T-cell (primary cell): Measurements from ENCODE around the gene SLK. TPM values are rescaled to one million over a fixed set of nuclear protein-coding genes. Genes with fewer than 3 reads are reported as not detected.

Experiments
- ATAC-seq, 4 experiments: fragments of 200-7000 bp in 3 of 4; fragments of 150-1000 bp in 1 of 4; cut with Tn5 transposase; replicated peaks in 1 of 4; 1 replicate in 3 of 4; 2 replicates in 1 of 4; pipeline ENCODE4 v1.10.0; 2021; ENCODE audit warnings: moderate library complexity in 3 of 4, mild to moderate bottlenecking in 2 of 4, moderate number of reproducible peaks in 1 of 4
- CTCF ChIA-PET, 2 donors: fragments of 300-600 bp; sonication (Branson Sonifier 250); formaldehyde crosslinking; loops; one replicate each; lab custom pipeline; 2022; ENCODE audit warnings: antibody characterized with exemption in 2 of 2; lab: Charles Lee
- POLR2A ChIA-PET, 2 donors: fragments of 300-600 bp; sonication (Branson Sonifier 250); formaldehyde crosslinking; loops; one replicate each; lab custom pipeline; 2022; ENCODE audit warnings: antibody characterized with exemption in 2 of 2; lab: Charles Lee
- DNase-seq, 35 experiments: peaks; one replicate each; pipeline versions ENCODE4 v3.0.0 to v3.0.0-alpha.2; 2013 to 2023
- H3K27ac ChIP-seq: one replicate; pipeline ENCODE4 v1.5.1; 2013; ENCODE audit warnings: low read length
- H3K27me3 ChIP-seq, 2 experiments: replicated peaks in 1 of 2; 1 replicate in 1 of 2; 2 replicates in 1 of 2; pipeline versions ENCODE4 v1.6.1 to v1.7.0; 2013; ENCODE audit warnings: low read length in 1 of 2, mixed read lengths in 1 of 2; ENCODE audit not compliant: control insufficient read depth in 2 of 2, insufficient read depth in 2 of 2; ENCODE audit errors: extremely low read depth in 1 of 2
- H3K36me3 ChIP-seq, 2 donors: 1 replicate in 1 of 2; 2 replicates in 1 of 2; pipeline versions ENCODE4 v1.6.1 to v1.7.0; 2013; ENCODE audit warnings: low read length in 1 of 2; ENCODE audit not compliant: control insufficient read depth in 2 of 2, insufficient read depth in 1 of 2; ENCODE audit errors: extremely low read depth in 1 of 2
- H3K4me1 ChIP-seq, 2 experiments: 1 replicate in 1 of 2; 2 replicates in 1 of 2; pipeline versions ENCODE4 v1.6.1 to v1.7.0; 2013; ENCODE audit warnings: low read length in 2 of 2, mixed read lengths in 1 of 2; ENCODE audit not compliant: insufficient read depth in 2 of 2, control insufficient read depth in 1 of 2; ENCODE audit errors: extremely low read depth in 1 of 2
- H3K4me3 ChIP-seq, 2 donors: 1 replicate in 1 of 2; 2 replicates in 1 of 2; pipeline versions ENCODE4 v1.5.1 to v1.7.0; 2013; ENCODE audit warnings: mild to moderate bottlenecking in 2 of 2, low read length in 1 of 2, moderate library complexity in 1 of 2; ENCODE audit not compliant: control insufficient read depth in 1 of 2; ENCODE audit errors: extremely low read depth in 1 of 2
- H3K9me3 ChIP-seq: 2 replicates; pipeline ENCODE4 v1.7.0; 2013
- H3K27ac Mint-ChIP-seq, 2 donors: one replicate each; pipeline ENCODE4 v1.8.0; 2020 to 2021; ENCODE audit warnings: mild to moderate bottlenecking in 2 of 2, mixed read lengths in 2 of 2
- H3K27me3 Mint-ChIP-seq, 2 donors: one replicate each; pipeline ENCODE4 v1.8.0; 2021 to 2022; ENCODE audit warnings: mixed read lengths in 2 of 2
- H3K36me3 Mint-ChIP-seq: one replicate; pipeline ENCODE4 v1.8.0; 2021; ENCODE audit warnings: mixed read lengths
- H3K4me1 Mint-ChIP-seq, 3 donors: one replicate each; pipeline ENCODE4 v1.8.0; 2020 to 2022; ENCODE audit warnings: mixed read lengths in 3 of 3, mild to moderate bottlenecking in 1 of 3
- H3K4me3 Mint-ChIP-seq, 3 donors: one replicate each; pipeline ENCODE4 v1.8.0; 2020 to 2022; ENCODE audit warnings: mild to moderate bottlenecking in 3 of 3, mixed read lengths in 3 of 3, moderate library complexity in 3 of 3
- H3K9me3 Mint-ChIP-seq, 3 donors: one replicate each; pipeline ENCODE4 v1.8.0; 2020 to 2022; ENCODE audit warnings: mixed read lengths in 3 of 3
- WGBS: methylation state at CpG from one replicate; pipeline ENCODE4 v1.1.5; 2013; ENCODE audit warnings: missing lambda C conversion rate; ENCODE audit not compliant: insufficient coverage; 5-methylcytosine and 5-hydroxymethylcytosine counted together
- total RNA-seq, 35 experiments: library from RNA in 6 of 35; stranded (reverse) in 6 of 35; fragments of 120-200 nt in 1 of 35; gene quantifications; one replicate each; pipeline versions ENCODE4 v1.2.1 to v1.2.4 and lab custom pipeline; 2013 to 2026

The SLK gene
- total RNA-seq, 5 donors from 2014 or later (not counting 1 experiment from before 2014, with no cell fraction given) = 20.9 to 30.4 (median 27.3) TPM

DNA sequence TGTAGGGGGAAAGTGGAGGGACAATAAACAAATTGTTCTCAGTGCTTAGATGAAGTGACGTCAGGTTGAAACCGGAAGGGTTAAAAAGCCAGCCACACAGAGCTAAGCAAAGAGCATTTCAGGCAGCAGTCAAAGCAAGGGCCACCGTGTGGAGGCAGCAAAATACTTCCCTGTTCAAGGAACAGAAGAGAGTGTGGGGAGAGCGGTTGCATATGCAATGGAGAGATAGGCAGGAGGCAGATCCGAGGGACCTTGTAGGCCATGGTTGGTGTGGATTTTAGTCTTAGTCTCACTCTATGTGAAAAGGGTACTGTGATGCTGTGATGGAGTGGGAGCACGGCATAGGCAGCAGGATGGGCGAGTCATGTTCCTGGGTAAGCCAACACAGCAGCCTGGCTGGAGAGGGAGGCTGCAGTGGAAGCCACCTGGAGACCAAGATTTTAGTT, 45.2 kb upstream of the SLK start:
- H3K36me3 Mint-ChIP-seq = no peaks in the 10 kb centered on the region
- DNase-seq = peak in 22 of 35 experiments; percentile 7 to 49 (median 25)

DNA sequence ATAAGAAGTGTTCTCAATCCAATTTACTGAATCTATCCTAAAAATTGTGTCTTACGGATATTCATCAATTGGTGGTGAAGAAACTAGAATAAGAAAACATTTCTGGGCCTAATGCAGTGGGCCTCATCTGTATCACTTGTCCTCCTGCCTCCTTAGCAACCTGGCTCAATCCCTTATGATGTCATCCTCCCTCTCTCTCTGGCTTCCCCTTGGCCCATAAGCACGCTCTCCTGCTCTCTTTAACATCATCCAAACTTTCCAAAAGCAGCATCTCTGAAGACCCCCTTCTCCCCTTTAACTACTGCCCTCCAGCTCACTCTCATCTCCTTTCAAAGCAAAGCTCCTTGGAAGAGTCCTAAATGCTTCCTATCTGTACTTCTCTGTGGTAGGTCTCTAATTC, 44.3 kb upstream of the SLK start:
- 100% methylated on average over 1 of the region's 2 CpGs for WGBS
- POLR2A ChIA-PET = no interaction called here
- Histone ChIP-seq H3K27me3 (no peaks in the 10 kb centered on the region), H3K27ac (no peak overlapping the region), H3K4me1 (peaks cover 9 to 15% of the 10 kb centered on the region in 2 experiments), H3K9me3 (no peaks in the 10 kb centered on the region), H3K4me3 (no peak overlapping the region), H3K36me3 (no peaks in the 10 kb centered on the region)
- CTCF ChIA-PET = interaction anchor here (0.6 to 0.7 kb wide), 2 partner anchors 35 to 38 kb away, joined by 3 read pairs; no protein-coding TSS in a partner anchor
- Mint-ChIP-seq H3K27me3 (peaks cover 0 to 3% of the 10 kb centered on the region in 2 donors), H3K4me3 (no peak overlapping the region), H3K27ac (no peak overlapping the region), H3K36me3 (no peaks in the 10 kb centered on the region), H3K4me1 (peaks cover 9 to 15% (median 9%) of the 10 kb centered on the region in 3 donors), H3K9me3 (no peaks in the 10 kb centered on the region)
- ATAC-seq (no peak), DNase-seq (no peak)

More for the DNA sequence above, 45.2 kb upstream of the SLK start:
- no peak for ATAC-seq
- H3K27ac Mint-ChIP-seq = no peak overlapping the region
- peaks cover 13 to 23% of the 10 kb centered on the region in 2 experiments for H3K4me1 ChIP-seq
- no peak overlapping the region for H3K27ac ChIP-seq
- H3K36me3 ChIP-seq = no peaks in the 10 kb centered on the region
- H3K9me3 Mint-ChIP-seq = no peaks in the 10 kb centered on the region
- ChIA-PET POLR2A (interaction anchor here in 1 of 2 donors (0.6 to 1.1 kb wide), 2 partner anchors 11 to 34 kb away, joined by 3 to 4 read pairs; no protein-coding TSS in a partner anchor), CTCF (interaction anchor here (0.7 to 1.1 kb wide), 3 partner anchors 20 to 201 kb away, joined by 3 to 4 read pairs (median 3); no protein-coding TSS in a partner anchor)
- H3K4me3 ChIP-seq = no peak overlapping the region
- H3K4me1 Mint-ChIP-seq = peaks cover 12 to 17% (median 12%) of the 10 kb centered on the region in 3 donors
- no peaks in the 10 kb centered on the region for H3K27me3 ChIP-seq
- H3K27me3 Mint-ChIP-seq = peaks cover 0 to 3% of the 10 kb centered on the region in 2 donors
- 33% methylated on average over 5 of the region's 7 CpGs for WGBS
- H3K4me3 Mint-ChIP-seq = no peak overlapping the region
- no peaks in the 10 kb centered on the region for H3K9me3 ChIP-seq

DNA sequence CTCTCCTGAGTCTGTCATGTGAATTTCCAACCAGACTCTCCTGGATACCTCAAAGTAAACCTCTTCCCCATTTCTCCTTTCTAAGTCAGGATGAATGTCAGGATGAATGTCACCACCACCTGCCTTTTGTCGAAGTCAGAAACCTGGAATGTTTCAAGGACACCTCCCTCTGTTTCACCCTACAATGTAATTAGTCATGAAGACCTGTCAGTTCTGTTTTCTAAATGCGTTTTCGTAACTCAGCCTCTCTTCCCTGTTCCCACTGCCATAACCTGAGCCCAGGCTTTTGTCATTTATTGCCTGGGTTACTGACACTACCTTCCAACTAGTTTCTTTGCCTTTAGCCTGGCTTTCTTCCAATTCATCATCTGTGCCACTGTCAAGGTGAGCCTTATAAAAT, 43.4 kb upstream of the SLK start:
- Histone ChIP-seq H3K27me3 (no peaks in the 10 kb centered on the region), H3K36me3 (no peaks in the 10 kb centered on the region), H3K9me3 (no peaks in the 10 kb centered on the region), H3K4me3 (no peak overlapping the region), H3K4me1 (peaks cover 8 to 13% of the 10 kb centered on the region in 2 experiments), H3K27ac (no peak overlapping the region)
- Mint-ChIP-seq H3K4me1 (peaks cover 7 to 9% (median 7%) of the 10 kb centered on the region in 3 donors), H3K4me3 (no peak overlapping the region), H3K27me3 (peaks cover 0 to 3% of the 10 kb centered on the region in 2 donors), H3K36me3 (no peaks in the 10 kb centered on the region), H3K9me3 (no peaks in the 10 kb centered on the region), H3K27ac (no peak overlapping the region)
- DNase-seq (no peak), ATAC-seq (no peak)
- ChIA-PET POLR2A (no interaction called here), CTCF (interaction anchor here in 1 of 2 donors (0.9 kb wide), 1 partner anchor 22 kb away, joined by 4 read pairs; no protein-coding TSS in a partner anchor)
- WGBS = 88% methylated on average over 1 of the region's 3 CpGs

DNA sequence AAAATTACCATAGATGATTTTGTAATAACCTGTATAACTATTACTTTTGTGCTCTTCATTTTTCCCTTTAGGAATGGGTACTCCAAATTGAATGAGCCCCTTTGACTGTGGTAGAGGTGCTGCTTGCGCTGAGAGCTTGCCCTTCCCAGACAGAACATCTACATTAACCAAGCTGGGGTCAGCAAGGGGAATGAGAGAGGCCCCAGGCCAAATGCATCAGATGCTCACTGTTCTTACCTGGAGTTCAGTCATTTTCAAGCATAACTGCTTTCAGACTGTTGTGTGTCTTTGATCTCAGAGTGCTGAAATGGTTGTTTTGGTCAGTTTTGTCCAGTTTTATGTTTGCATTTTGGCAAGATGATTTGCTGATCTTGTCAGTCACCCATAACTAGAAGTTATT, 41.3 kb upstream of the SLK start:
- WGBS = no CpG with 5 or more reads among the region's 1 CpG
- no peaks in the 10 kb centered on the region for H3K36me3 ChIP-seq
- no peak overlapping the region for H3K4me3 ChIP-seq
- H3K4me3 Mint-ChIP-seq = no peak overlapping the region
- H3K36me3 Mint-ChIP-seq = no peaks in the 10 kb centered on the region
- H3K27ac ChIP-seq = no peak overlapping the region
- ChIA-PET CTCF (no interaction called here), POLR2A (interaction anchor here in 1 of 2 donors (0.7 kb wide), 2 partner anchors 23 to 392 kb away, joined by 9 to 14 read pairs; no protein-coding TSS in a partner anchor)
- peaks cover 4 to 5% of the 10 kb centered on the region in 2 experiments for H3K4me1 ChIP-seq
- no peak overlapping the region for H3K27ac Mint-ChIP-seq
- DNase-seq (no peak), ATAC-seq (no peak)
- peaks cover 0 to 3% of the 10 kb centered on the region in 2 donors for H3K27me3 Mint-ChIP-seq
- H3K4me1 Mint-ChIP-seq = peaks cover 0 to 3% (median 3%) of the 10 kb centered on the region in 3 donors
- no peaks in the 10 kb centered on the region for H3K9me3 ChIP-seq
- no peaks in the 10 kb centered on the region for H3K27me3 ChIP-seq
- no peaks in the 10 kb centered on the region for H3K9me3 Mint-ChIP-seq

DNA sequence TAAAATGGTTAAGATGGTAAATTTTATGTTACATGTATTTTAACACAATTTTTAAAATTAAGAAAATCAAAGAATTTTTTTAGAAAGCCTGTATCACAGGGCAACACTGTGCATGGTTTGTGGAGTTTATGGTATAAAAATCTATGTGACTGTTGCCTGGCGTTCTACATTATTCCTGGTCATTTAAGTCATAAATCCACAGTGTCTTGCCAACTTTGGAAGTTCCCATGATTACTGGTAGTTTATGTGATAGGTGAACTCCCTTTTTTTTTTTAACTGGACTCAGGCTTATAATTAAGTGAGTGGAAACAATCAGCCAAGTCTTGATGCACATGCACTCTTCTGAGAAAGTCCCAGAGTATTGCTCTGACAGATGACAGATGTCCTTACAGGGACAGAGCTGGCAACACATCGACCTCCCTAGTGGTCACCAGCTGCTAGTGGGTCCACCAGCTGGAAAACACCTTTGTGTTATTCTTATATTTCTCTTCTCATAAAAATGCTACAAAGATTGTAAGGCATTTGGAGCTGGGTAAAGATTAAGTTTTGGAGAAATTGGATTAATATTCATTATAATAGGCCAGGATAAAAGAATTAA, 40.1 kb upstream of the SLK start:
- no peaks in the 10 kb centered on the region for H3K9me3 ChIP-seq
- no peak overlapping the region for H3K4me3 ChIP-seq
- ChIA-PET POLR2A (no interaction called here), CTCF (interaction anchor here in 1 of 2 donors (0.6 kb wide), 1 partner anchor 292 kb away, joined by 3 read pairs; no protein-coding TSS in a partner anchor)
- WGBS = 100% methylated on average over 1 of the region's 2 CpGs
- H3K27ac ChIP-seq = no peak overlapping the region
- no peaks in the 10 kb centered on the region for H3K36me3 ChIP-seq
- Mint-ChIP-seq H3K4me1 (peaks cover 0 to 5% (median 4%) of the 10 kb centered on the region in 3 donors), H3K36me3 (no peaks in the 10 kb centered on the region), H3K4me3 (no peak overlapping the region), H3K27ac (no peak overlapping the region), H3K9me3 (no peaks in the 10 kb centered on the region), H3K27me3 (peaks cover 0 to 3% of the 10 kb centered on the region in 2 donors)
- no peaks in the 10 kb centered on the region for H3K27me3 ChIP-seq
- no peak for ATAC-seq
- DNase-seq = no peak
- H3K4me1 ChIP-seq = peaks cover 2% of the 10 kb centered on the region in 2 experiments

DNA sequence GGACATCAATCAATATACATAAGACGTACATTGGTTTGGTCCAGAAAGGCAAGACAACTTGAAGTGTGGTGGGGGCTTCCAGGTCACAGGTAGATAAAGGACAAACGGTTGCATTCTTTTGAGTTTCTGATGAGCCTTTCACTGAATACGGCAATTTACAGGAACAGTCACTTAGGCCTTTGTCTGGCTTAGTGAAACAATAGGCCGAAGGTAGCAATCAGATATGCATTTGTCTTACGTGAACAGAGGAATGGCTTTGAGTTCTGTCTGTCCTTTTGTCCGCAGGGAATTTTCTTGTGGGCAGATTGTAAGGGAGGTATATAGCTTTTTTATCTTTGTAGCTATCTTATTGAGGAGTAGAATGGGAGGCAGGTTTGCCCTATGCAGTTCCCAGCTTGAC, 38.2 kb upstream of the SLK start:
- POLR2A ChIA-PET = no interaction called here
- Mint-ChIP-seq H3K27me3 (peaks cover 0 to 3% of the 10 kb centered on the region in 2 donors), H3K4me1 (peaks cover 0 to 5% (median 4%) of the 10 kb centered on the region in 3 donors), H3K27ac (no peak overlapping the region), H3K9me3 (no peaks in the 10 kb centered on the region), H3K4me3 (no peak overlapping the region), H3K36me3 (no peaks in the 10 kb centered on the region)
- H3K9me3 ChIP-seq = no peaks in the 10 kb centered on the region
- no peaks in the 10 kb centered on the region for H3K36me3 ChIP-seq
- ATAC-seq (no peak), DNase-seq (no peak)
- no peak overlapping the region for H3K27ac ChIP-seq
- no peaks in the 10 kb centered on the region for H3K27me3 ChIP-seq
- no peak overlapping the region for H3K4me3 ChIP-seq
- no peaks in the 10 kb centered on the region for H3K4me1 ChIP-seq
- CTCF ChIA-PET = interaction anchor here in 1 of 2 donors (1.8 kb wide), 1 partner anchor 41 kb away, joined by 4 read pairs; no protein-coding TSS in a partner anchor
- 92% methylated on average over 5 of the region's 6 CpGs for WGBS
